Heart left ventricle (tissue), 13 donors: ENCODE measurements around the gene EFCC1.

Source experiments
- POLR2A ChIP-seq, 2 donors: fragments of 450-650 bp; IDR thresholded peaks; one replicate each; pipeline ENCODE4 v1.6.1; 2017; ENCODE audit warnings: antibody characterized with exemption in 2 of 2, mild to moderate bottlenecking in 2 of 2, moderate library complexity in 2 of 2
- TF ChIP-seq, protein P1 (sequence below), 12 donors: fragments of 200-600 bp; sonication (generic) in 4 of 12; IDR thresholded peaks; one replicate each; pipeline versions ENCODE4 v1.5.0 to v1.8.0; 2018 to 2022; ENCODE audit warnings: antibody characterized with exemption in 12 of 12, mild to moderate bottlenecking in 5 of 12
- donor health status: ischemic (EF 13 %, LVEDD 7.1; RV severe dilation, severe dysfunction).
- donor health status: DM: no; HTN: yes; CAD: no.
- donor health status: DM: no; HTN: no; CAD: no.
- donor health status: ischemic (EF 25% LVEDD 6.9; RV normal size, moderate dysfunction).
- donor health status: ischemic (EF 25% LVEDD 5.7; RV mildly dilated, moderate dysfunction).
- donor health status: ischemic (EF 35%, LVEDD 5.7; RV mildly dilated, moderate dysfunction).
- donor health status: nonischemic (EF 11% LVEDD 7.7; RV severe dilation, severe dysfunction).
- donor health status: DM: yes; HTN: yes; CAD: no.
- donor health status: PGD.
- donor health status: ischemic (EF 29% LVEDD 5.4; RV normal size, mild dysfunction).
- donor health status: nonischemic (EF 23%, LVEDD 6.1; RV moderate dilation, normal function).

DNA sequence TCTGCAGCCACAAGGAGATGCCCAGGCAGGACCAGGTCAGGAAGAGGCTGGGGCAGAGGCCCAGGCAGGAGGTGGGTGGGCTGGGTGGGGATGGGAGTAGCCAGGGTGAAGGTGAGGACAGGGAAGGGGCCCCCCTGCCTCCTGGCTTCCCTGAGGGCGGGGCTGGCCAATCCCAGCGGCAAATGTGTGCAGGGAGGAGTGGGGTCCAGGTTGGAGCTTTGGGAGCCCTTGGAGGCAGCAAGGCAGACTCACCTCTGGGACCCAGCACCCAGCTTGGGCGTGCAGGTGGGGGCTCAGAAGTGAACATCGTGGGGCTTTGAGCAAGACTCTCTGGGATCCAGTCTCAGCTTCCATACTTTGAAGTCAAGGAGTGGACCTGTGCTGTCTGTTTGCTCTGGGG lies 84.7 kb downstream of the EFCC1 start:
- TF ChIP-seq, protein P1, sequence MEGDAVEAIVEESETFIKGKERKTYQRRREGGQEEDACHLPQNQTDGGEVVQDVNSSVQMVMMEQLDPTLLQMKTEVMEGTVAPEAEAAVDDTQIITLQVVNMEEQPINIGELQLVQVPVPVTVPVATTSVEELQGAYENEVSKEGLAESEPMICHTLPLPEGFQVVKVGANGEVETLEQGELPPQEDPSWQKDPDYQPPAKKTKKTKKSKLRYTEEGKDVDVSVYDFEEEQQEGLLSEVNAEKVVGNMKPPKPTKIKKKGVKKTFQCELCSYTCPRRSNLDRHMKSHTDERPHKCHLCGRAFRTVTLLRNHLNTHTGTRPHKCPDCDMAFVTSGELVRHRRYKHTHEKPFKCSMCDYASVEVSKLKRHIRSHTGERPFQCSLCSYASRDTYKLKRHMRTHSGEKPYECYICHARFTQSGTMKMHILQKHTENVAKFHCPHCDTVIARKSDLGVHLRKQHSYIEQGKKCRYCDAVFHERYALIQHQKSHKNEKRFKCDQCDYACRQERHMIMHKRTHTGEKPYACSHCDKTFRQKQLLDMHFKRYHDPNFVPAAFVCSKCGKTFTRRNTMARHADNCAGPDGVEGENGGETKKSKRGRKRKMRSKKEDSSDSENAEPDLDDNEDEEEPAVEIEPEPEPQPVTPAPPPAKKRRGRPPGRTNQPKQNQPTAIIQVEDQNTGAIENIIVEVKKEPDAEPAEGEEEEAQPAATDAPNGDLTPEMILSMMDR (IDR thresholded peaks at IDR 0.05), result no peak
- TF ChIP-seq POLR2A (IDR thresholded peaks at IDR 0.05), result no peak
